ENCODE measurements around the gene PNPLA2.

DNA sequence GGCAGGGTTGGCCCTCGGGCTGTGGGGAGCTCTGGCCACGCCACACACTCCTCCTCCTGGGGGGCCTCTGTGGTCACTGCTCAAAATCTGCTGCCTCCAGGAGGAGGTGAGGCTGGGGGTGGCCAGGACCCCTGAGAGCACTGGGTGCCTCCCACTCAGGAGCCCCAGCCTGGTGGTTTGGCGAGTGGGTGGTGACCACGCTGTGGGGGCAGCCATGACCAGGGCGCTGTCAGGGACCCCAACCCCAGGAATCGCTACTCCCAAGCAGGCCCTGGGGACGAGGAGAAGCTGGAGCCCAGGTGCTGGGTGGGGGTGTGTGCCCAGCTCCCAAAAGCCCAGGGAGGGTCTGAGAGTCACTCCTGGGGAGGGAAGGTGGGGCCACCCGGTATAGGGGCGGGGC is 54.1 kb downstream of the PNPLA2 start:
- TF ChIP-seq POLR2AphosphoS5 (IDR thresholded peaks at IDR 0.05; ENCODE audit: low read depth, low read length), result no peak
- no peak for TF ChIP-seq JUND (IDR thresholded peaks at IDR 0.05; ENCODE audit: low read length)
- TF ChIP-seq CTCF (IDR thresholded peaks at IDR 0.05; ENCODE audit: control extremely low read depth in 1 of 3, insufficient read depth in 1 of 3, low read depth in 1 of 3, low read length in 3 of 3), result no peak
- no peak for TF ChIP-seq TAF1 (IDR thresholded peaks at IDR 0.05; ENCODE audit: low read depth, low read length)
- TF ChIP-seq, protein P1, sequence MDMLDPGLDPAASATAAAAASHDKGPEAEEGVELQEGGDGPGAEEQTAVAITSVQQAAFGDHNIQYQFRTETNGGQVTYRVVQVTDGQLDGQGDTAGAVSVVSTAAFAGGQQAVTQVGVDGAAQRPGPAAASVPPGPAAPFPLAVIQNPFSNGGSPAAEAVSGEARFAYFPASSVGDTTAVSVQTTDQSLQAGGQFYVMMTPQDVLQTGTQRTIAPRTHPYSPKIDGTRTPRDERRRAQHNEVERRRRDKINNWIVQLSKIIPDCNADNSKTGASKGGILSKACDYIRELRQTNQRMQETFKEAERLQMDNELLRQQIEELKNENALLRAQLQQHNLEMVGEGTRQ (IDR thresholded peaks at IDR 0.05; ENCODE audit: low read length), result no peak
- no peak for TF ChIP-seq POLR2A (IDR thresholded peaks at IDR 0.05; ENCODE audit: control extremely low read depth in 1 of 2, low read depth in 2 of 2, low read length in 2 of 2)
- TF ChIP-seq SUZ12 (IDR thresholded peaks at IDR 0.05; ENCODE audit: low read length), result no peak

All from H1 (cell line).